MM.1S (cell line): ENCODE data around the gene PXMP4.

Experiments used
- EZH2 ChIP-seq: fragments of 300-600 bp; sonication (generic); optimal IDR thresholded peaks from 2 replicates; pipeline ENCODE3; 2017; ENCODE audit warnings: low read depth, mild to moderate bottlenecking, antibody characterized with exemption, low read length, mixed read lengths
- EZH2phosphoT487 ChIP-seq: fragments of 300-600 bp; sonication (generic); IDR thresholded peaks from 2 replicates; pipeline ENCODE4 v1.6.1; 2018; ENCODE audit warnings: antibody characterized with exemption, low read length
- TF ChIP-seq, protein P1 (sequence below): fragments of 300-600 bp; sonication (generic); IDR thresholded peaks from 2 replicates; pipeline ENCODE4 v1.5.1; 2016; ENCODE audit warnings: antibody characterized with exemption, low read length, mixed read lengths

DNA sequence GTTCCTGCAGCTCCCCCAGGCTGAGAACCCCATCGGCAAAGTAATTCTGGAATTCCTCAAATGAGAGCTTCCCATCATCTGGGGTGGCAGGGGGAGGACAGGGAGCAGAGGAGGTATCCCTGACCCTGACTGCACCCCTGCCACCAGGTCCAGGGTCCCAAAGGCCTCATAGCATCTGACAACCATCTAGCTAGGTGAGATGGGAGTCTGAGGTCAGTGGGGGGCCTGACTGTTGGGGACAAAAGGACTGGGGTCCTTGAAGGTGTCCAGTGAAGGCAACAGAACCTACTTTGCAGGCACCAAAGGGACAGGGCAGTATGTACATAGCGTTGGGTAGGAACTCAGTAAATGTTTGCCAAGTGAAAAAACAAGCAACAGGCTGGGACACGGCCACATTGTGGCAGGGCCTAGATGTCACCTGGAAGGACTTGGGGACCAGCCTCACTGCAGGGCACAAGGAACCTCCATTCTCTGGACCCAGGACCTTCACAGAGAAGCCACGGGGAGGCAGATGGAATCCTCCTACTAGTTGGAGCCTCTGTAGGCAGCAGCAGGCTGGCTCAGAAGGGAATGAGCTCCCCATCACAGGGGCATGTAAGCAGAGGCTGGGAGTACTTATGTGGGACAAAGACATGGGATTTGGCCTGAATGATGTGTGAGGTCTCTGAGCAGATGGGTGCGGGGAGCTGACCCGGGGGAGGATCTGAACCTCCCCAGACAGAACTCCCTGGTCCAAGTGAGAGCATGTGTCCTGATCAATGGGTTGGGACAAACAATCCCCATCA, 49.2 kb downstream of the PXMP4 start:
- TF ChIP-seq, protein P1, sequence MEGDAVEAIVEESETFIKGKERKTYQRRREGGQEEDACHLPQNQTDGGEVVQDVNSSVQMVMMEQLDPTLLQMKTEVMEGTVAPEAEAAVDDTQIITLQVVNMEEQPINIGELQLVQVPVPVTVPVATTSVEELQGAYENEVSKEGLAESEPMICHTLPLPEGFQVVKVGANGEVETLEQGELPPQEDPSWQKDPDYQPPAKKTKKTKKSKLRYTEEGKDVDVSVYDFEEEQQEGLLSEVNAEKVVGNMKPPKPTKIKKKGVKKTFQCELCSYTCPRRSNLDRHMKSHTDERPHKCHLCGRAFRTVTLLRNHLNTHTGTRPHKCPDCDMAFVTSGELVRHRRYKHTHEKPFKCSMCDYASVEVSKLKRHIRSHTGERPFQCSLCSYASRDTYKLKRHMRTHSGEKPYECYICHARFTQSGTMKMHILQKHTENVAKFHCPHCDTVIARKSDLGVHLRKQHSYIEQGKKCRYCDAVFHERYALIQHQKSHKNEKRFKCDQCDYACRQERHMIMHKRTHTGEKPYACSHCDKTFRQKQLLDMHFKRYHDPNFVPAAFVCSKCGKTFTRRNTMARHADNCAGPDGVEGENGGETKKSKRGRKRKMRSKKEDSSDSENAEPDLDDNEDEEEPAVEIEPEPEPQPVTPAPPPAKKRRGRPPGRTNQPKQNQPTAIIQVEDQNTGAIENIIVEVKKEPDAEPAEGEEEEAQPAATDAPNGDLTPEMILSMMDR: no peak
- TF ChIP-seq EZH2 (no peak), EZH2phosphoT487 (no peak)
